ENCODE data around the gene ZNF682.
"Not testable (repeated sequence)": the region's sequence is repeated elsewhere in the genome, so short reads cannot be mapped to it uniquely, and the experiment has no call there.

The ZNF682 gene

DNA sequence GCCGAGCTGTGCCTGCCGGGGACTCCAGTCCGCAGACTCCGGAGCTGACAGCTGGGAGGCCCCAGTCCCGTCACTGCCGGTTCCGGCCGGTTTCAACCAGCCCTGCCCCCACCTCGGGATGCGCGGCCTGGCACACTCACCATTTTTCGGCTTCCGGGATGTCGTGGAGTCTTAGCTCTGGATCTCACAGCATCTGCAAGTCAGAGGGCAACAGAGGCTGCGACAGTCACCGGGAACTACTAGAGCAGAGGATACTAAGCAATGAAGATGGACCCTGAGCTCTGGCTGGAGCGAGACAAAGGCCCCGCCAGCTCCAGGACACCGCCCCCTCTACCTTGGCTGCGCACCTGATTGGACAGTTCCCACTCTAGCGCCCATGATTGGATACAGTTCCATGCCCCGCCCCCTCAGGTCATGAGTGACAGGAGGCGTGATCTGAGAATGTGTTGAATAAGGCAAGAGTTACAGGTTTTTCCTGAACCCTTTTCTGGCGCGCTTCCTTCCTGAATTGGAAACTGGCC is at the start of gene ZNF682:
ZNF682 (minus strand) TSS at position 303 of the 521 bp plus-strand sequence; CDS start at position 143, 160 bp downstream.
- DNase-seq = peak; percentile 97

DNA sequence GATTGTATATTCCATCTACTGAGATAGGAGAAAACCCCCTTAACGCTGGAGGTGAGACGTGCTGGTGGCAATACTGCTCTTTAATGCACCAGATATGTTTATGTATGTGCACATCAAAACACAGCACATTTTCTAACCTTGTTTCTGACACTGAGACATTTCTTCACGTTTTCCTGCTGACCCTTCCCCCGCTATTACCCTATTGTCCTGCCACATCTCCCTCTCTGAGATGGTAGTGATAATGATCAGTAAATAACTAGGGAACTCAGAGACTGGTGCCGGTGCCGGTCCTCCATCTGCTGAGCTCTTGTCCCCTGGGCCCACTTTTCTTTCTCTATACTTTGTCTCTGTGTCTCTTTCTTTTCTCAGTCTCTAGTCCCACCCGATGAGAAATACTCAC is 43.6 kb upstream of the ZNF682 start:
- DNase-seq = not testable (repeated sequence)

DNA sequence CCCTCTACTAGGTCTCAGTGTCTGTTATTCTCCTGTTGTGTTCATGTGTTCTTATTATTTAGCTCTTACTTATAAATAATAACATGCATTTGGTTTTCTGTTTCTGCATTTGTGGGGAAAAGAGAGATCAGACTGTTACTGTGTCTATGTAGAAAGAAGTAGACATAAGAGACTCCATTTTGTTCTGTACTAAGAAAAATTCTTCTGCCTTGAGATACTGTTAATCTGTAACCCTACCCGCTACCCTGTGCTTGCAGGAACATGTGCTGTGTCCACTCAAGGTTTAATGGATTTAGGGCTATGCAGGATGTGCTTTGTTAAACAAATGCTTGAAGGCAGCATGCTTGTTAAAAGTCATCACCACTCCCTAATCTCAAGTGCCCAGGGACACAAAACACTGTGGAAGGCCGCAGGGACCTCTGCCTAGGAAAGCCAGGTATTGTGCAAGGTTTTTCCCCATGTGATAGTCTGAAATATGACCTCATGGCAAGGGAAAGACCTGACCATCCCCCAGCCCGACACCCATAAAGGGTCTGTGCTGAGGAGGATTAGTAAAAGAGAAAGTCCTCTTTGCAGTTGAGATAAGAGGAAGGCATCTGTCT is 43.0 kb upstream of the ZNF682 start:
- not testable (repeated sequence) for DNase-seq

DNA sequence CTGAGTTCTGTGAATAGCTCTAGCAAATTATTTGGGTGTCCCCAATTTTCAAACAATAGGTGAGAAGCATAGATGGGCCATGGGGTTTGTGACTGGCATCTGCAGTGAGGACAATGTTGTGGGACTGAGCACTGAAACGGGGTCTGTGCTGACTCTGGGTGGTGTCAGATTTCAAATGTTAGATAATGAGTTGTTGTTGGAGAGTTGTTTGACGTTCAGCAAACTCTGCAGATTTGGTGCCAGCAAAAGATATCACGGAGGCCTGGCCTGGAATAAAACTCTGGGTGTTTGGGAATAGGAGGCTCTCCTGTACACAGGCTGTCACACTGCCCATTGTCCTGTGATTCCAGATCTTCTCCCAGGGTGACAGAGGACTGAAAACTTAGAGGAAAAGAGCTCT is 41.4 kb upstream of the ZNF682 start:
- DNase-seq = no peak

DNA sequence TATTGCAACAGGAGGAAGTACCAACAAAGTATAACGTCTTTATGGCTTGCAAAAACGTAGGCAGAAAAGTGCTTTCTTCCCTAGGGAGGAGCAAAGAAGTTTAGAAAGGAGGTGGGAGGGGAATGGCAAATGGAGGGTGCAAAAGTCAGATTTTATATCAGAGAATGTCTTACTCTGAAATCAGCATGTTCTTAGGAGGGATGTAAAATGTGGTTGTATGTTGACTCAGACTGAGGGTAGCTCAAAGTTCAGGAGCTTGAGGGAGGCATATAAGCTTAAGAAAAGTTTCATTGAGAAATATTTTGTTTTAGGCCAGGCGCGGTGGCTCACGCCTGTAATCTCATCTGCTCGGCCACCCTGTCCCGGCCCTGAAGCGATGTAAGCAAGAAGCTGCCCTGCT is 40.2 kb upstream of the ZNF682 start:
- no peak for DNase-seq

DNA sequence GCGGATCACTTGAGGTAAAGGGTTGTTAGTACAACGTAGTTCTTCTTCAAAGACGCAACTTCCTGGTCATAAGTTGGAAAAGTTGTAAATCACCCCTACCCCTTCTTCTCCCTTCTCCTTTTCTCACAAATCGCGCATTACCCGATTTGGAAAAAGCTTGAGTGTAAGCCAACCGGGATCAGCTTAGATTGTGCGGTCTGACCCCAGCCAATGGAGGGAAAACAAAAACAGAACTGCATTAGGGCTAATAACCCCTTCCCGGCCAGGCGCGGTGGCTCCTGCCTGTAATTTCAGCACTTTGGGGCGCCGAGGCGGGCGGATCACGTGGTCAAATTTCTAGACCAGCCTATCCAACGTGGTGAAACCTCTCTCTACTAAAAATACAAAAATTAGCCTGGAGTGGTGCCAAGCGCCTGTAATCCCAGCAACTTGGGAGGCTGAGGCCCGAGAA is 39.3 kb upstream of the ZNF682 start:
- peak; percentile 62 for DNase-seq

DNA sequence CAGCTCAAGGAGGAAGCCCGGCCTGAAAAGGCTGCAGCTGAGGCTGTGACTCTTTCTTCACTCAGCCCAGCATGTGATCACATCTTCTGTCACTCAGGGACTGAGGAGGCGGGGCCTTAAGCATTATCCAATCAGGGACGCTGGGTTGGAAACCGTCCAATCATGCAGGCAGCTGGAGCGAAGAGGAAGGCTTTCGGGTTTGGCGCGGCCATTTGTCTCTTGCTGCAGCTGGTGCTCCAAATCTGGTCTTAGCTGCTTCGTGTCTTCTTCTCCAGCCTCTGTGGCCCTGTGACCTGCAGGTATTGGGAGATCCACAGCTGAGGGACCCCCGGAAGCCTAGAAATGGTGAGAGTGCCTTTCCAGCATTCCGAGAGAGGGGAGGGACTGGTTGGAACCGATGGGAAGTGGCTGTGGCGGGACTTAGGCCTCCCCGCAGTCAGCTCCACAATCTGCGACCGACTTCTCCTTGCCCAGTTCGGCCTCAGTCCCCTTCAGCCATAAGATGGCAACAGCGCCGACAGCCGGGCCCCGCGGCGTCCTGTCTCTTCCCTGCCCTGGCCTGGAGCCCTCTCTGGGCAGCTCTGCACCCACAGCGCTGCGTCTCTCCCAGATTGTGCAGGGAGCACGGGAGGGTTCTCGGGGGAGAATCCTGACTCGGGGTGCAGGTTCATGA is 38.6 kb upstream of the ZNF682 start, which contains the start of gene ZNF90:
ZNF90 (plus strand) TSS at position 210 of the 673 bp plus-strand sequence; CDS start at position 343, 133 bp downstream.
- peak; percentile 91 for DNase-seq

DNA sequence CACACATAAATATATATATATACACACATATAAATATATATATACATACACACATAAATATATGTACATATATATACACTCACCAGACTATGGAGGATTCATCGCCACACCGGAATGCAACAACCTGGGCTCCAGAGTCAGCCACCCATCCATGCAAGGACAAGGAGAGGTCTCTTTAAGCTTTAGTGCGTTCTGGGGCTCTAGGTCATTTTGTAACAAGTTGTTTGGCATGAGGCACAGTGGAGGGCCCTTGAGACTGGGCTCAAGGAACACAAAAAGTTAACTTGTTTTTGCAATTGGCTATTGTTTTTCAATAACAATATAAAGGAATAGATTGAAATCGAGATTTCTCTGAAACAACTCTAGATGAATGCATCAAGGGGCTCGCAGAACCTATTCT is 33.6 kb upstream of the ZNF682 start:
- DNase-seq = no peak

DNA sequence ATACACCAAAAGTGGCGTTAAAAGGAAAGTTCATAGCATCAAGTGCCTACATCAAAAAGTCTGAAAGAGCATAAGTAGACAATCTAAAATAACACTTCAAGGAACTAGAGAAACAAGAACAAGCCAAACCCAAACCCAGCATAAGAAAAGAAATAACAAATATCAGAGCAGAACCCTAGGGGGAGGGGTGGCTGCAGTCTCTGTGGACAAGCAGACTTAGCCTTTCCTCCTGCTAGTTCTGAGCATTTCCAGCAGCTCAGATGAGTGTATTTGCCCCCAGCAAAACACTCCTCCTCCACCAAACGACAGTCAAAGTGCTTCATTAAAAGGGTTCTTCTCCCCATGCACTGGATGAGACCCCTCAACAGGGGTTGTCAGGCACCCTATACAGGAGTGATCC is 31.4 kb upstream of the ZNF682 start:
- DNase-seq = no peak

DNA sequence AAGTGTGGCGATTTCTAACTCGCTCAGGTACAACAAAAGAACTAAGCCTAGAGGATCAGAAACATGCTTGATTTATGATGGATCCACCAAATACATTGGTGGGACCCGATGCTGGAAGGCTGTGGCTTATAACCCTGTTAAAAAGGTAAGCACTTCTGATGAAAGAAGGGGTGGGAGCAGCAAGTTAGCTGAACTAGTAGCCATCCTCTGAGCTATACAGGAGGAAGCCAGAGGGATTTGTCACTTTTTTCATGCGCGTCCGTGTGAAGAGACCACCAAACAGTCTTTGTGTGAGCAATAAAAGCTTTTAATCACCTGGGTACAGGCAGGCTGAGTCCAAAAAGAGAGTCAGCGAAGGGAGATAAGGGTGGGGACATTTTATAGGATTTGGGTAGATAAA is 29.3 kb upstream of the ZNF682 start:
- DNase-seq = not testable (repeated sequence)

DNA sequence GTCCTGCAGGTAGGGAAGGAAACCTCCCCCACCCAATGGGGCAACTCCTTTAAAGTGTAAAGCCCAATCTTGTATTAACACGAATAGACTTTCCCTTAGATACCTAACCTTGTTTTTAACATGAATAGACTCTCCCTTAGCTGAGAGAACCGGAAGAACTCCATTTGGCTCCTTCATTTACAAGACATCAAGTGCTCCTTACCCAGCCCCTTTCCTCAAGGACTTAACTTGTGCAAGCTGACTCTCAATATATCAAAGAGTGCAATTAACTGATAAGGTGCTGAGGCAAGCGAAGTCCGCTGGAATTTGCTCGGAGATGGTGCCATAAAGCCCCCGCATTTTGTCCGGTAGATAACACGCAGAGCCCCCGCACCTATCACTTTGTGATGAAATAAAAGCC is 28.6 kb upstream of the ZNF682 start:
- DNase-seq = no peak

DNA sequence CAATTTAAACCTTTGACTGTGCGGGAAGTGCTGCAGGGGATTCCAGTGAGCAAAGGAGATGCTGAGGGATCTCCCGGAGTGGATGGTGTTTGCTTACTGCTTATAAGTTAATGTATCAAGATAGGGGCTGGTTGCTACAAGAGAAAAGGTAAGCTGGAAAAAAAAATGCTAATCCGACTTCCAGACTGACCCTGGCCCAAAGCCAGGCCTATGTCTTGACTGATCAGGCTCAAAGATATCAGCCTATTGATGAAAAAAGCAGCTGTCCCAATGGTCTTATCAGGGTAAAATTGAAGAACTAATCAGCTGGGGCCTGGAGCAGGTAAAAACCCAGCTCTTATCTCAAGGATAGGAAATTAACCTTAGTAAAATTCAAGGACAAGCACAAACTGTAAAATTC is 27.6 kb upstream of the ZNF682 start:
- DNase-seq = no peak

DNA sequence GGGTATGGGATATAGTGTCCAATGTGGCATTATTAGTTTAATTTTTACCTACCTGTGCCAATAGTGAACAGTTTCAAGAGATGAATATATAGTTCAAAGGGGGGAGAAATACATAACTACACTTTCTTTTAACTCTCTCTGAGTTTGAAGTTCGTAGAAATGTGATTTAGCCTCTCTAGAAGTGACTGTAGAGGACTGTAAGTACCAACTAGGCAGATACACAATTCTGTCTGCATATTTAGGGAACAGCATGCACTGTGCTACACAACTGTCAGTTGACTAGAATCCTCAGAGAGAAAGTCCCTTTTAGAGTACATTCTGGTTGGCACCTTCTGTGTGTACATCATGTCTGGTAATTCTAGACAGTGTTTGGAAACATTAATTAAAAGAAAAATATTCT is 21.0 kb upstream of the ZNF682 start:
- DNase-seq = no peak

DNA sequence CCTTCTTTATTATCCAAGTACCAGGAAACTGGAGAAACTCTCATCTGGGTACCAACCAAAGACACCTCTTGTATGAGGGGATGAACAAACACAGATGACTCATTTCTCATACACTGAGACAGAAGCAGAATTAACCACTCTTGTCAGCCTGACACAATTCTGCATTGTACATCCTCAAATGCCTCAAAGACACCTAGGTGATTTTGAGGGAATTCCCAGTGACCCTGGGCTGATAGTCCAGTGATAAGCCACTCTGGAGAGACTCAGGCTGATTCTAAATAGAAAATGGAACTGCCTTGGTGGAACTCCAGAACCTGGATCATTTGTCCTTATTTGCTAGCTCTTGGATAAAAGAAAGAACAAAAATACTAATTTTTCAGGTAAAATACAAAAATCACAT is 19.4 kb upstream of the ZNF682 start:
- not testable (repeated sequence) for DNase-seq

DNA sequence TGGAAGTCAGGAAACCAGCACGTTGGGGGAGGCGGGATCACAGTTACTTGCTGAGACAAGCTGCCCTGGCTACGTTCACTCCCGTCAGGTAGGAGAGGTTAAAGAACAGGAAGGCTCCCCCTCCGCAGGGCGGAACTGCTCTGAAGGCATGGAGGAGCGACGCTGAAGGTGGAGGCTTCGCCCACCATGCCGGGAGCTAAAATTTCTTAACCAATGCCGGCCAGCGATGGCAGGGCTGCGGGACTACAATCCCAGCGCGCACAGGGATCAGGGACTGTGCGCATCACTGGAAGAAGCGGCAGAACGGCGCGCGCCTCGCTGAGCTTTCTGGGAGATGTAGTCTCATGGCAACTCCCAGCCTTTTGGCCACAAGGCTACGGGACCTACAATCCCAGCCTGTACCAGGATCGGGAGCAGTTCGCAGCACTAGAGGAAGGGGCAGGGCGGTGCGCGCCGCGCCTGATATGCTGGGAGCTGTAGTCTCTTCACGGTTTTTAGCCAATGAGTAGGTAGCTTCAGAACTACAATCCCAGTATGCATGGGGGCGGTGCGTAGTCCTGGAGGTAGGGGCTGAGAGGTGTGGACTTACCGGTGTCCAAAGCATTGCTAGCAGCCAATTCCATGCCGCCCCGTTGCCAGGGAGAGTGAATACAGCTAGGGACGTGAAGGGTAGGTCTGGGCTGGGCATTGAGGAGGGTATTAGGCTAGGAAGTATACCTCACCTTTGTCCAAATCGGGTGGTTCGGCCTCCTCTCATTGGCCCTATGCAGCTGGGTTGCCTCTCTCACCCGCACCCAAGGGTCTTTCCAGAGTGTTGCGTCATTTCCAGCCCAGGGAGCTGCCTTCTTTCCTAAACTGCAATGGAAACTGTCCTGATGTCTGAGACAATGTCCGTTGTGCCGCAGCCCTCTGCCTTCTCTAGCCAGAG is 12.8 kb upstream of the ZNF682 start:
- peak; percentile 89 for DNase-seq

DNA sequence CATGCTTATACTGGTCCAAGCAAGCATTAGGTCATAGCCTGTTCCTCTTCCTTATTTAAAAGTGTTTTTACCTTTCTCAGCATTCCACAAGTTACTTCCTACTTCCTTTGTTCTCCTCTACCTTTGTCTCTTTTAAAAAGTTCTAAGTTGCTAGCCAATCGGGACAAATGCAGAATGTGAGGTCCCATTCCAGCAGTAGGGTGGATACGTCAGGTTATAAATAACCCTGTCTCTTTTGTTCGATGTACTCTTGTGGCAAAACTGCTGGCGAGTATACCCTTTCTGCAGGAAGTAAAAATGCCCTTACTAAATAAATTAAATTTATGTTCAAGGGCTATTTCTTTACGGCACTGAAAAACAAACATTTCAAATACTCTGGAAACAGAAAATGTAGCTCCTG is 6.4 kb upstream of the ZNF682 start:
- DNase-seq = not testable (repeated sequence)

DNA sequence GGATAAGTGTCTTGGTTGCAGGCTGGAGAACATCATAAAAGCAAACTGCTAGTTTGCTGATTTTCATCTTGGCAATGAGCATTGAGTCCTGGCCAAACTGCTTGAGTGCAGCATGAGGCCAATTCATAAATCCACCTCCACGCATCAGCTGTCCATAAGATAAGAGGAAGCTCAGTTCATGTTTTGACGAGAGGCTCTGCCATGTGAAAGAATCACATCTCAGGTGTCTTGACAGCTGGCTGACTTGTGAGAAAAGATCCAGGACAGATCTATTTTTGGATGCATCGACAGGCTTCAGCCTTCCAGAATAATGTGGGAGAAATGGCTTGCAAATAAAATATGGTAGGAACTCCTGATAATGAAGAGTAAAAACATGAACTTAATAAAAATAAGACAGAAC is 5.4 kb upstream of the ZNF682 start:
- DNase-seq = no peak

DNA sequence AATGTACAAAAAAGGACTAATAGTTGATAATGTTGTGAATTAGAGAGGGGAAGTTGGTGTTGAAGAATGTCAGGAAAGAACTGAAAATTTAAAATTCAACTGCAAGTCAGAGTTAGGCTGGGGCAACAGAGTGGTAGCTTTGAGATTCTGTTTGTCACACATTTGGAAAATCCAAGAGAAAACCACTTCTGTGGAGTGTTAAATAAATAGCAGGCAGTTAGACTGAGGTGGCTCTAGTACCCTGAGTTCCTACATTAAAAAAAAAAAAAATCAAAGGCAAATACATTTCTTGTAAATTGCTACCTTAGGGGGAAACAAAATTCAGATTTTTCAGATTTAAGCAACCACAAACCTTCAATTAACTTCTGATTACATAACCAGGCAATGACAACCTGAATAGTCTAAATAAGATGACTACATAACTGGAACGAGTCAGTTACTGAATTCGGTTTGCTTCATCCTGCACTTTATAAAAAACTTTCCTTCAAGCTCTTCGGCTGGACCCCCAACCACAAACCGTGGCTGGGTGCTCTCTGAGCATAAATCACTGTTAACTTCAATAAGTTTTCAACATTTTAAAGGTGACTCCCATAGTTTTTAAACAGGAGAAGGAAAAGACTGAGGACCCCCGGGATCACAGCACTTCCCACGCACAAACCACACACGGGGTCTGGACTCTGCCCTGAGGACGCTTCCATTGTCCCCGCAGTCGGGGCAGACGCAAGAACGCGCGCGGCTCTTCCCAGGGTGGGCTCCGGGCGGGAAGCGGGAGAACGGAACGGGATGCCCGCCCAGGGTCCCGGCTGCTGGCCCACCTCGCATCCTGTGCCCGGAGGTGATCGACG is 725 bp downstream of the ZNF682 start:
- DNase-seq = no peak

DNA sequence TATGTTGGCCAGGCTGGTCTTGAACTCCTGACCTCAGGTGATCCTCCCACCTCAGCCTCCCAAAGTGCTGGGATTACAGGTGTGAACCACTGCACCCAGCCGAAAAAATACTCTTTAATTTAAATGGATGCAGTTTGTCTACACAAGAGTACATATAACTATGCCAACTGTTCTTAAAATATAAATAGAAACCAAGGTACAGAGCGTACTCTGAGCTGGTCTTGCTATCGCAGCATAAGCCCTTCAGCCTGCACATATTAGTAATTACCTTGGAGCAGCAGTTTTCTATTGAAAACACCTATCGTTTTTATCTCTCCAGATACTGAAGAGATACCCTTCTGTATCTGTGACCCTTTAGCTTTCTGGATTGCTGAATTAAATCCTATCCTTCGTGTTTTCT is 3.4 kb downstream of the ZNF682 start:
- DNase-seq = no peak

DNA sequence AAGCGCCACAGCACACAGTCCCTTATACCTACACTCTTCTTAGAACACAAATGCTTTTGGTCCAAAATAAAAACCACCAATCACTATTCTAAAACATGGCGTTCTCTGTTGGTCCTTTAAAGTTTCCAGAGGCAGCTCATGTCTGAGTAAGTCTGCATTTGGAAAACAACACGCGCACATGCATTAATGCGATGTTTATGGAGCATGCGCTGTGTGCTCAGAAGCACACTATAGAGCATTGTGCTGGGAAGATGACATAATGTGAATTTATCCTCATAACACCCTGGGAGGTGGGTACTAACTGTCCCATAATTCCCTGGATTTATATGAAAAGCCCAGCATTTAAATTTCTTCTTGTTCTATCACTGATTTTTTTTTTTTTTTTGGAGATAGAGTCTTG is 10.7 kb downstream of the ZNF682 start:
- DNase-seq = no peak

DNA sequence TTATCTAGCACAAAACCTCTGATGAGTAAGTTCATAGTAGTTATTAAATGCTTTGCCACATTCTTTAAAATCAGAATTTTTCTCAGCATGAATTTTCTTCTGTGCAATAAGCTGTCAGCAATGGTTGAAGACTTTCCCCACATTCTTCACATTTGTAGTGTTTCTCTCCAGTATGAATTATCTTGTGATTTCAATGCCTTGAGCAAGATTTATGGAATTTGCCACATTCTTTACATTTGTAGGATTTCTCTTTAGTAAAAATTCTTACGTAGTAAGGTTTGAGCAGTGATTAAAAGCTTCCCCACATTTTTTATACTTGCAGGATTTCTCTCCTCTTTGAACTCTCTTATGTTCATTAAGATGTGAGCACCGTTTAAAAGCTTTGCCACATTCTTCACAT is 33.6 kb downstream of the ZNF682 start:
- DNase-seq = no peak

DNA sequence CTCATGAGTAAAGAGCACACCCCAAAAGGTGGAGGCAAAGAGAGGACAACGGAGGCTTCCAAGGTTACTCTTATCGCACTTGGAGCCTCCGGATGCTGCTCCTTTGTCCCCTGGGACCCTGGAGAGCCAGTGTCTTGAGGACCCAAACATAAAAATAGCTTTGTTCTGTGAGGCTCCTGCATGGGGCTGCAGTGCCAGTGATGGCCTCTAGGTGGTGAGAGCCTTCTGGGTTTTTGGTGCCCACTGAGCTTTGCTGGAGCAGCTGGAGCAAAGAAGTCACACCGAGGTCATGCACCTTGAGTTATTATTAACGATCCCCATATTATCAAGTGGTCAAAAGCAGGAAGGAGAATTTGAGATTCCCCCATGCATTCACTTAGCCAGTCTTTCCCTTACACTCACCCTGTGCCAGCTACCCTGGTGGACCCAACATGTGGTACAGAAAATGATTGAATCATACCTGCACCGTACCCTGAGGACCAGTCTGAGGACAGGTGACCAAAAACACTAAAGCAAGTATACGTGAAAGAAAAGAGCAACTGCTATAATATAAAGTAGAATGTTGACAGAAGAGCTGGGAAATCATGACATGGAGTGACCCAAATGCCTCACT is 41.5 kb downstream of the ZNF682 start:
- peak; percentile 73 for DNase-seq

All from activated CD8-positive, alpha-beta memory T cell treated with anti-CD3 and anti-CD28 coated beads for 24 hours (primary cell).